Activated T-cell treated with anti-CD3 and anti-CD28 coated beads for 1 hour (primary cell): ENCODE data around the gene MLC1.

Source experiments
- DNase-seq: peaks from one replicate; pipeline ENCODE4 v3.0.0-alpha.2; 2020; ENCODE audit warnings: low read depth

The MLC1 gene

GRCh38 chr22:50076646-50077535, 8.3 kb downstream of the MLC1 start:
- DNase-seq, result no peak

- no peak for DNase-seq
Observed at GRCh38 chr22:50074551-50075530, 10.4 kb downstream of the MLC1 start.

DNA sequence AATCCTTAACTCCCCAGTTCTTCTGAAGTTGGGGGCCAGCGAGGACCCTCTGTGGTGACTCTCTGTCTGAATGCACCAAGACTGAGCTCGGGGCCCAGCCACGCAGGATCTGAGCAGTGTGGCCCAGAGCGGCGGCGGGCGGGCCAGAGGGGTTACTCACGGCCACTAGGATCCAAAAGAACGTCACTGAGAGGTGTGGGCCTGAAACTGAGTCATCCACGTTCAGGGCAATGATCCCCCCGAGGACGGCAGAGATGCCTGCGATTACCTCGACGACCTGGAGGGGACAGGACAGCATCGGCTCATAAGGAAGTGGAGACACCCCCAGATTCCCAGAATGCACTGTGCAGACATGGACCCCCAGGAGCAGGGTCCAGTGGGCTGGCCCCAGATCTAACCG, 11.2 kb downstream of the MLC1 start:
- DNase-seq, result no peak

DNA sequence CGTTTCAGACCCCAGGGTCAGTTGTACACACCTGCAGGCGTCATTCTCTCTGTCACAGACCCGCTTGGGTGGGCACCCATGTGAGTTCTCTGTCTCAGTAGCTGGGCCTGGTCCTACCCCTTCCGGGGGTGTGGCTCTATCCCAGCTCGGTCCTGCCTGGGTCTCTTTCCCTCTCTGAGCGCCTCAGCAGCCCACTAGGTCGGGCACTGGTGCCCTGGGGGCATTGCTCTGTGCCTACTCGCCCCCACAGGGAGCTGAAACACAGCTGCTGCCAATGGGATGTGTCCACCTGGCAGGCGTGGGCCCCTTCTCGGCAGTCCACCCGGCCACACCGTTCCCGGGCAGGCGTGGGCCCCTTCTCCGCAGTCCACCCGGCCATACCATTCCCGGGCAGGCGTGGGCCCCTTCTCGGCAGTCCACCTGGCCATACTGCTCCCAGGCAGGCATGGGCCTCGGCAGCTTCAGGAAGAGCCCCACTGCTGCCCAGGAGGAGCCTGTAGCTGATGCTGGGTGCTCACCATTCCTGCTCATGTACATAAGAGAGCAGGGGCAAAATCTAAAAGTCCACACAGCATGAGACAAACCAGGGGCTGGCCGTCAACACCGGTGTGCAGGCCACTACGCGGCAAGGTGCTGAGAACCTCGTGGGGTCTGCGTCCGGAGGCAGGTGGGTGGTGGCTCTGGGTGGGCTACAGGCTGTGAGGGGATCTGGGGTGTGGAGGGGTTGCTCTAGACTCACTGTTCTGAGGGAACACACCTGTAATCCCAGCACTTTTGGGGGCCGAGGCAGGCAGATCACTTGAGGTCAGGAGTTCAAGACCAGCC, 12.3 kb downstream of the MLC1 start:
- no peak for DNase-seq

DNA sequence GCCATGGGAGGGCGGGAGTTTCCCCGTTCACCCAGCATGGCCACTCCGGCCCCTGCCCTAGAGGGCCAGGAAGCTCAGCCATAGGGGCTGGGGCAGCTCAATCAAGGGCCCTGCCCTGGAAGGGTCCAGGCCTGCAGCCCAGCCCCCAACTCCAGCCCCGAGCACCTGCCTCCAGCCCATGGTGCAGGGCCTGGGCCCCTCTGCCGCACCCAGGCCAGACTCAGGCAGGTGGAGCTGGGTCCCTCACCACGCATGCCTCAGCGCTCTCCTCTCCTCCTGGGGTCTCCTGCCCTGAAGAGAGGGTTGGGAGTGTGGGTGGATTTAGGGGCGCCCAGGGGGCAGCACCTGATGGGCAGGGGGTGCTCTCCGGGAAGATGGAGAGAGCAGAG, 13.1 kb downstream of the MLC1 start:
- DNase-seq, result no peak

DNA sequence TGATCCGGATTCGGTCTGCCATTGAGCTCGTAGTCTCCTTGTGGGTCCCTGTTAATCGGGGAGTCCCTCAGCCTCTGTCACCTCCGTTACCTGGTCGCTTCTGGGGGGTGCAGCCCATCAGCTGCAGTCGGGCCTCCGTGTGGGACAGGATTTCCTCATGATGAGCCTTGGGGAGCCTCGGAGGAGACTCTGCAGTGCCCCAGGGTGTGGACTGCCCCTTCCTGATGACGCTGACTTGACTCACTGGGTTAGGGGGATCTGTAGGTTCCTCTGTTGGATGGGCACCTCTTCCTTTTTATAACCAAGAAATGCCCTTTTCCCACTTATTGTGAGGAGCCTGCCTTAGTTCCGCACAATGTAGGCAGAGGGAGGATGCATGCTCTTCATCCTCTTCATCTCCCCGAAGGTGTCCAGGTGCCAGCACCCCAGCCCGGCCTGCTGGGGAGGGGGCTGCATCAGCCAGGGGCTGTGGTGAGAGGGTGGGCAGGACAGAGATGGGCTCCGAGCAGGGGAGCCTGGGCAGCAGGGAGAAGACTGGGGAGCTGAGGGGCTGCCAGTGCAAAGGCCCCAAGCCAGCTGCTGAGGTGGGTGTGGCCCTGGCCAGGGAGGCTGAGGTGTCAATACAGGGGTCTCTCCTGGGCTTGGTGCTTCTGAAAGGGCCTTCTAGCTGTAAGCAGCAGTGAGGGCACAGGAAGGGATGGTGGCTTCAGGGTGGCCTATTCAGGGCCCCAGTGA, 13.6 kb downstream of the MLC1 start:
- DNase-seq, result no peak

- DNase-seq, result no peak
Observed at GRCh38 chr22:50070366-50070765, 14.9 kb downstream of the MLC1 start.

DNA sequence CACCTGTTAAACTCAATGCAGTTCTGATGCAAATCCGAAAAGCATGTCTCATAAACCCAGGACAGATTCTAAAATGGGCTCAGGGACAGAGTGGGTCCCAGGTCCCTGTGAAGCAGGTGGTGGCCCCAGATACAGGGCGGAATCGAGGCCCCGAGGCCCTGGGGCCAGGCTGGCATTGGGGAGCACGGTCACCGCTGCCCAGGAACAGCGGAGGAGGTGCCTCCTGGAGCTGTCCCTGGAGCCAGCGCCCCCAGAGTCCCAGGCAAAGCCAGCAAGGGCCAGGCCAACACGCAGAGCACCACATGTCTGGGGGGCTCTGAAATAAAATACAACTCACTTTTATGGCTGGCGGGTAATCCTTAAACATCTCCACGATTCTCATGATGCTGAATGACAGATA, 17.1 kb downstream of the MLC1 start:
- DNase-seq, result no peak

GRCh38 chr22:50067244-50067643, 18.0 kb downstream of the MLC1 start:
- DNase-seq, result no peak

DNA sequence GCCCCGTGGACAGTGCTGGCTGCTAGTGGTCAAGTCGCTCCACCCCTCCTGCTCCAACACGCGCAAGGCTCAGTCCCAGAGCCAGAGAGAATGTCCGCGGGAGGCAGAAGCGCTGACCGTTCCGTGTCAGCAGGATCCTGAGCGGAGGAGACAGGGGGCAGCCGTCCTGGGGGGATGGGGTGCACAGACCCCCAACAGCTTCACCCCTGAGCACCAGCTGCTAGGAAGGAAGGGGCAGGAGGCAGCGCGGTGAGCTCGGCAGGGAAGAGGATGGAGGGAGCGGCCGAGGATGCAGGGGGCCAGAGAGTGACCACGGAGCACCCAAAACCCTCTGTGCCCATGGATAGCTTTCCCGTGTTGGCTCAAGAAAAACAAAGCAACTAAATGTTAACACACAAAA, 20.8 kb downstream of the MLC1 start:
- no peak for DNase-seq

DNA sequence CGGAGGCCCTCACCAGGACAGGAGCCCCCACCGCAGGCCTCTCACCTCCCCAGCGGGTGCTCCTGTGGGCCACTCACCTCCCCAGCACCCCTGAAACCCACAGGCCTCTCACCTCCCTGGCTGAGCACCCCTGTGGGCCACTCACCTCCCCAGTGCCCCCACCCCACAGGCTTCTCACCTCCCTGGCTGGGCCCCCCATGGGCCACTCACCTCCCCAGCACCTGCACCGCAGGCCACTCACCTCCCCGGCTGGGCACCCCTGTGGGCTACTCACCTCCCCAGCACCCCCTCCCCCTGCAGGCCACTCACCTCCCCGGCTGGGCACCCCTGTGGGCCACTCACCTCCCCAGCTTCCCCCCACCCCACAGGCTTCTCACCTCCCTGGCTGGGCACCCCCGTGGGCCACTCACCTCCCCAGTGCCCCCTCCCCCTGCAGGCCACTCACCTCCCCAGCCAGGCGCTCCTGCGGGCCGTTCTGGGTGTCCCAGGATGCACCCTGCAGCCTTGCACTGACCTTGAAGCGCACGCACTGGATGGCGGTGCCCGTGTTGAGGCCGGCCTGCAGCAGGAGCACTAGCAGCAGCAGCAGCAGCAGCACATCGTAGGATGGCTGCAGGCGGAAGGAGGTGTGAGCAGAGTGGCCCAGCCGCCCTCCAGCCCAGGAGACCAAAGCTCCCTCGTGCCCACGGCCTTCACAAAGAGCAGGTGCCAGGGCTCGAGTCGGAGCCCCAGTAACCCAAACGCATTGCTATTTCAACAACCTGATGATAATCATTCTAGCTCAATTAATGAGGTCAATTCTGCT, 21.4 kb downstream of the MLC1 start:
- no peak for DNase-seq

DNA sequence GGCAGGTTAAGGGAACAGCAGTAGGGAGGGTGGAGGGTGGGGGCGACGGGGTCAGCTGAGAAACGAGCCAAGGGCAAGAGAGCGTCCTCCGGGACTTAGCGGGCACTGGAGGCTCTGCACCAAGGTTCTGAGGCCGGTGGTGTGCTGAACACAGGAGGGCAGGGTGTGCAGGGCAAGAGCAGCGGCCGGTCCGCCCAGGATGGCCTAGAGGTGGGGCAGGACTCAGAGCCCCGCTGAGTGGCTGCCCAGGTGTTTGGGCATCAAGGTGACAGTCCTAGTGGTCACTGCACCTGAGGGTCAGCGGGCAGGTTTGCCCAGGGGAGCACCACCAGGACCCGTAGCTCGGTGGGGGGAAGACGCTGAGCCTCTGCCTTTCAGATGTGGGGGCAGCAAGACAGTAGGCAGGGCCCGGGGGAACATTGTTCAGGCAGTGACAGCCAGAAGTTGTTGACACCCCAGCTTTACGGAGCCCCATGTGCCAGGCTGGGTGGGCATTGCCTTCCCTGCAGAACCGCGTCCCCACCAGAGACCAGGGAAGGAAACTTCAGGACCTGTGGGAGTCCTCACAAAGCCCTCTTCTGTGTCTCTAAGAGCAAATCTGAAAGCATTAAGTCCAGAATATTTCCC, 22.6 kb downstream of the MLC1 start:
- no peak for DNase-seq

DNA sequence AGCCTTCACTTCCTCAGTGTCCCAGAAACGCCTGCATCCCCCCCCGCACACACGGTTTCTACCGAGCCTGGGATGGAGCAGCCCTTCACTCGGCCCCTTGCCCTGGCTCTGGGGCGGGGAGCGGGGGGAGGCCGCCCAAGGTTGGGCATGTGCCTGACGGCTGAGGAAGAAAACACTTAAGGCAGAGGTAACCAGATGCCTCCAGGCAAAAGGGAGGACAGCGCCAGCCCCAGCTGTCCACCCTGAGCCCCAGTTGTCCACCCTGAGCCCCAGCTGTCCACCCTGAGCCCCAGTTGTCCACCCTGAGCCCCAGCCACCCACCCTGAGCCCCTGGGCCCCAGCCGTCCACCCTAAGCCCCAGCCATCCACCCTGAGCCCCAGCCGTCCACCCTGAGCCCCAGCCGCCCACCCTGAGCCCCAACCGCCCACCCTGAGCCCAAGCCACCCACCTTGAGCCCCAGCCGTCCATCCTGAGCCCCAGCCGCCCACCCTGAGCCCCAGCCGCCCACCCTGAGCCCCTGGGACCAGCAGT, 23.3 kb downstream of the MLC1 start:
- no peak for DNase-seq

GRCh38 chr22:50061141-50061823, 23.9 kb downstream of the MLC1 start:
- no peak for DNase-seq

DNA sequence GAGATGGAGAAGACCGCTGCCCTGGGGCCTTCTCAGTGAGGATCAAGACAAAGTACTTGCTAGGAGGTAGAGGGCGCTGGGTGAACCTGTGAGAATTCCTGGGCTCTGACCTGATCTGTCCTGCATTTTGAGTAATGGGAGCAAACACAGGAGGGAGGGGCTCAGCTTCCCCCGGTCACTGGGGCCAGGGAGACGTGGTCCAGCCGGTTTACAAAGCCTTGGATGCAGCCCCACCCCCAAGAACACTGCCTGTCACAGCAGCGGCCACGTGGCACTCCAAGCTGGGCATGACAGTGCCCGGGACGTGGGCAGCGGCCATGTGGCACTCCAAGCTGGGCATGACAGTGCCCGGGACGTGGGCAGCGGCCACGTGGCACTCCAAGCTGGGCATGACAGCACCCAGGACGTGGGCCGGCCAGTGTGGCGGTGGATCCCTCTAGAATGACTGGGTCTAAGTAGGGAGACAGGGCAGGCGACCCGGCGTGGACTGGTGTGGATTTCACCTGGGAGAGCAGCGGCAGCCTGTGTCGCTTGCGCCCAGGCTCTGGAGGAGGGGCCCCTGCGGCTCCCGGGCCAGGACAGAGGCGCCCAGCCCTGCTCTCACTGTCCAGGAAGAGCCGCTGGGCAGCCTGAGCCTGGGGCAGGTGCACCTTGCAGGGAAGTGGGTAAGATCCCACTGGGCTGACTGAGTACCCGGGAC, 24.6 kb downstream of the MLC1 start:
- no peak for DNase-seq

GRCh38 chr22:50059881-50060262, 25.4 kb downstream of the MLC1 start:
- DNase-seq, result no peak

- DNase-seq, result no peak
Observed at GRCh38 chr22:50058906-50059880, 26.0 kb downstream of the MLC1 start.
